ENCODE measurements around the gene DTWD1.
A peak's percentile ranks its signal among the peaks of the same experiment; 100 is the strongest.
"Not testable (repeated sequence)": the region's sequence is repeated elsewhere in the genome, so short reads cannot be mapped to it uniquely, and the experiment has no call there.

Gene DTWD1

GRCh38 chr15:49637857-49638256 is 17.0 kb downstream of the DTWD1 start:
- Histone ChIP-seq H3K27me3 (no peaks in the 10 kb centered on the region), H4K20me1 (no peaks in the 10 kb centered on the region; a peak in 1 of 22 replicates), H3K4me1 (peaks cover 0 to 11% (median 4%) of the 10 kb centered on the region in 10 experiments; a peak in 8 of 20 replicates), H3K4me2 (peak overlapping the region in 2 of 11 experiments; percentile 8 to 11; a peak in 1 of 22 replicates), H3K36me3 (peaks cover 18 to 68% (median 38%) of the 10 kb centered on the region in 11 experiments), H3K4me3 (no peak overlapping the region), H3K9ac (no peak overlapping the region), H3K9me3 (replicated peaks in 1 of 11) (no peaks in the 10 kb centered on the region), H3K27ac (no peak overlapping the region)
- no peak for TF ChIP-seq Cebpa-rat (IDR thresholded peaks at IDR 0.05)

- Histone ChIP-seq H3K9ac (no peak overlapping the region), H4K20me1 (no peaks in the 10 kb centered on the region), H3K27ac (no peak overlapping the region), H3K4me3 (no peak overlapping the region), H3K4me1 (no peaks in the 10 kb centered on the region), H3K36me3 (peaks cover 9 to 39% (median 33%) of the 10 kb centered on the region in 11 experiments; a peak in 15 of 22 replicates), H3K27me3 (no peaks in the 10 kb centered on the region), H3K4me2 (no peak overlapping the region), H3K9me3 (replicated peaks in 1 of 11) (no peaks in the 10 kb centered on the region)
- TF ChIP-seq Cebpa-rat (IDR thresholded peaks at IDR 0.05), result no peak
These were observed 23.5 kb downstream of the DTWD1 start for GRCh38 chr15:49644364-49644794.

- Histone ChIP-seq H3K27me3 (no peaks in the 10 kb centered on the region), H4K20me1 (no peaks in the 10 kb centered on the region), H3K9me3 (replicated peaks in 1 of 11) (no peaks in the 10 kb centered on the region), H3K4me3 (no peak overlapping the region), H3K4me1 (no peaks in the 10 kb centered on the region), H3K27ac (no peak overlapping the region), H3K4me2 (no peak overlapping the region), H3K9ac (no peak overlapping the region), H3K36me3 (peaks cover 9 to 39% (median 29%) of the 10 kb centered on the region in 11 experiments; a peak in 15 of 22 replicates)
- no peak for TF ChIP-seq Cebpa-rat (IDR thresholded peaks at IDR 0.05)
These were observed 24.4 kb downstream of the DTWD1 start for GRCh38 chr15:49645277-49645676.

GRCh38 chr15:49645941-49646340 is 25.1 kb downstream of the DTWD1 start:
- H3K27me3 ChIP-seq, result no peaks in the 10 kb centered on the region
- H3K9ac ChIP-seq, result no peak overlapping the region
- H4K20me1 ChIP-seq, result no peaks in the 10 kb centered on the region
- no peak overlapping the region for H3K4me2 ChIP-seq
- H3K27ac ChIP-seq, result no peak overlapping the region
- H3K4me1 ChIP-seq, result no peaks in the 10 kb centered on the region
- peaks cover 9 to 39% (median 24%) of the 10 kb centered on the region in 11 experiments; a peak in 15 of 22 replicates for H3K36me3 ChIP-seq
- H3K9me3 ChIP-seq (replicated peaks in 1 of 11), result no peaks in the 10 kb centered on the region
- no peak overlapping the region for H3K4me3 ChIP-seq
- no peak for TF ChIP-seq Cebpa-rat (IDR thresholded peaks at IDR 0.05)

GRCh38 chr15:49646891-49647290 is 26.0 kb downstream of the DTWD1 start:
- no peak overlapping the region for H3K4me2 ChIP-seq
- peaks cover 9 to 39% (median 21%) of the 10 kb centered on the region in 11 experiments; a peak in 15 of 22 replicates for H3K36me3 ChIP-seq
- no peak overlapping the region for H3K4me3 ChIP-seq
- no peaks in the 10 kb centered on the region for H3K27me3 ChIP-seq
- no peak for TF ChIP-seq Cebpa-rat (IDR thresholded peaks at IDR 0.05)
- no peaks in the 10 kb centered on the region for H4K20me1 ChIP-seq
- no peaks in the 10 kb centered on the region for H3K4me1 ChIP-seq
- no peak overlapping the region for H3K9ac ChIP-seq
- H3K27ac ChIP-seq, result no peak overlapping the region
- H3K9me3 ChIP-seq (replicated peaks in 1 of 11), result peaks cover 3 to 9% (median 6%) of the 10 kb centered on the region in 11 experiments; a peak in 14 of 22 replicates

- Histone ChIP-seq H3K27me3 (no peaks in the 10 kb centered on the region), H3K9ac (no peak overlapping the region), H3K4me3 (no peak overlapping the region), H3K36me3 (peaks cover 0 to 20% (median 6%) of the 10 kb centered on the region in 11 experiments; a peak in 8 of 22 replicates), H3K27ac (no peak overlapping the region), H3K4me2 (no peak overlapping the region), H3K4me1 (no peaks in the 10 kb centered on the region), H4K20me1 (no peaks in the 10 kb centered on the region), H3K9me3 (replicated peaks in 1 of 11) (peaks cover 20 to 35% (median 23%) of the 10 kb centered on the region in 11 experiments)
- no peak for TF ChIP-seq Cebpa-rat (IDR thresholded peaks at IDR 0.05)
These were observed 29.1 kb downstream of the DTWD1 start for GRCh38 chr15:49649987-49650386.

- no peaks in the 10 kb centered on the region for H3K4me1 ChIP-seq
- H3K27me3 ChIP-seq, result no peaks in the 10 kb centered on the region
- H3K27ac ChIP-seq, result no peak overlapping the region
- H3K9ac ChIP-seq, result no peak overlapping the region
- peaks cover 20 to 35% (median 23%) of the 10 kb centered on the region in 11 experiments for H3K9me3 ChIP-seq (replicated peaks in 1 of 11)
- H3K36me3 ChIP-seq, result peaks cover 0 to 13% (median 6%) of the 10 kb centered on the region in 11 experiments; a peak in 5 of 22 replicates
- H4K20me1 ChIP-seq, result no peaks in the 10 kb centered on the region
- no peak overlapping the region for H3K4me3 ChIP-seq
- TF ChIP-seq Cebpa-rat (IDR thresholded peaks at IDR 0.05), result no peak
- H3K4me2 ChIP-seq, result no peak overlapping the region
These were observed 29.8 kb downstream of the DTWD1 start for GRCh38 chr15:49650676-49651075.

- Histone ChIP-seq H3K27me3 (no peaks in the 10 kb centered on the region), H3K9me3 (replicated peaks in 1 of 11) (peaks cover 20 to 36% (median 23%) of the 10 kb centered on the region in 11 experiments), H3K4me3 (no peak overlapping the region), H3K4me1 (no peaks in the 10 kb centered on the region), H3K36me3 (no peaks in the 10 kb centered on the region; a peak in 1 of 22 replicates), H3K27ac (no peak overlapping the region), H3K9ac (no peak overlapping the region), H4K20me1 (no peaks in the 10 kb centered on the region), H3K4me2 (no peak overlapping the region)
- no peak for TF ChIP-seq Cebpa-rat (IDR thresholded peaks at IDR 0.05)
These were observed 32.1 kb downstream of the DTWD1 start for GRCh38 chr15:49652922-49653321.

- TF ChIP-seq Cebpa-rat (IDR thresholded peaks at IDR 0.05), result no peak
- H3K4me2 ChIP-seq, result no peak overlapping the region
- peaks cover 15 to 33% (median 22%) of the 10 kb centered on the region in 11 experiments for H3K9me3 ChIP-seq (replicated peaks in 1 of 11)
- no peaks in the 10 kb centered on the region for H3K4me1 ChIP-seq
- H3K27me3 ChIP-seq, result no peaks in the 10 kb centered on the region
- no peak overlapping the region for H3K4me3 ChIP-seq
- no peaks in the 10 kb centered on the region for H4K20me1 ChIP-seq
- no peak overlapping the region for H3K9ac ChIP-seq
- H3K27ac ChIP-seq, result no peak overlapping the region
- H3K36me3 ChIP-seq, result no peaks in the 10 kb centered on the region; a peak in 1 of 22 replicates
These were observed 35.9 kb downstream of the DTWD1 start for GRCh38 chr15:49656734-49657133.

- H3K4me3 ChIP-seq, result no peak overlapping the region
- H3K36me3 ChIP-seq, result no peaks in the 10 kb centered on the region
- no peak overlapping the region for H3K9ac ChIP-seq
- H3K4me2 ChIP-seq, result no peak overlapping the region
- H4K20me1 ChIP-seq, result no peaks in the 10 kb centered on the region
- no peaks in the 10 kb centered on the region for H3K4me1 ChIP-seq
- H3K27me3 ChIP-seq, result no peaks in the 10 kb centered on the region
- H3K9me3 ChIP-seq (replicated peaks in 1 of 11), result no peaks in the 10 kb centered on the region
- no peak for TF ChIP-seq Cebpa-rat (IDR thresholded peaks at IDR 0.05)
- H3K27ac ChIP-seq, result no peak overlapping the region
These were observed 43.9 kb downstream of the DTWD1 start for GRCh38 chr15:49664716-49665115.

GRCh38 chr15:49666486-49666885 is 45.6 kb downstream of the DTWD1 start:
- H3K27me3 ChIP-seq, result not testable (repeated sequence)

More at GRCh38 chr15:49666486-49666885, 45.6 kb downstream of the DTWD1 start:
- not testable (repeated sequence) for H3K27ac ChIP-seq; H3K4me3 ChIP-seq; H3K9ac ChIP-seq; H3K4me1 ChIP-seq; H3K9me3 ChIP-seq (replicated peaks in 1 of 11); H4K20me1 ChIP-seq; H3K4me2 ChIP-seq; H3K36me3 ChIP-seq
